NCI-H128 (cell line): ENCODE measurements around the gene PIGP.
"Not testable (repeated sequence)": the region's sequence is repeated elsewhere in the genome, so short reads cannot be mapped to it uniquely, and the experiment has no call there.

ENCODE experiments used
- DNase-seq: peaks from one replicate; lab custom pipeline; 2025; ENCODE audit not compliant: unreplicated experiment; lab: John Stamatoyannopoulos, UW

The PIGP gene

DNA sequence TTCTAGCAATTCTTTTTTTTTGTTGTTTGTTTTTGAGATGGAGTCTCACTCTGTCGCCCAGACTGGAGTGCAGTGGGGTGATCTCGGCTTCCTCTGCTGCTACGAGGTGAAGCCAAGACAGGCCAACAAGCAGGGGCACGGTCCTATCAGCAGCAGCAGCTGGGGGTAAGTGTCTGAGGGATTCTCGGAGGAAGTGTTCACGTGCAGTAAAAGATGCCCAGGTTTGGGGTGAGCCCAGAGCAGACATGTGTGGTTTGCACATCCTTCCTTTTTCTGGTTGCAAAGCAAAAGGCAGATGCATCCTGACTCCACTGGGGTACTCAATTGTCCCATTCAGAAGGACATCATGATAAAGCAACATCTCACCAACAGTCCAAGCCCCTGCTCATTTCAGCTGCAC is 27.7 kb downstream of the PIGP start:
- DNase-seq = no peak

GRCh38 chr21:37044643-37045042 is 28.2 kb downstream of the PIGP start:
- no peak for DNase-seq

DNA sequence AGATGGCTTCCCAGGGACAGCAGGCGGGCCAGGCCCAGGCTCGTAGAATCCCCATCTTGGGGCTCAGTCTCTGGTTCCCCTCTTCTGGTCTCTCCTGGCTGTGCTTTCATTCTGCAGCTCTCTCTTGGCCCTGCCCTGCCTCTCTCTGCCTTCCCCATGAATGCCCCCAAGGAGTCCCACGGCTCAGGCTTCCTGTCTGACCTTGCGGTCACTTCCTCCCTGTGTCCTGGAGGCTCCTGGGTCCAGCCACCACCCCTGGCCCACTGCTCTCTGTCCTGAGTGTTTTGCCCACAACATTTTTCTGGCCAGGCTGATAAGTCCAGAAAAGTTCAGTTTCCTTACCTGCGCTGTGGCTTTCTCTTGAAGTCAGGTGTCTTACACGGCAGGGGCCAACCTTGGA is 29.1 kb downstream of the PIGP start:
- no peak for DNase-seq

DNA sequence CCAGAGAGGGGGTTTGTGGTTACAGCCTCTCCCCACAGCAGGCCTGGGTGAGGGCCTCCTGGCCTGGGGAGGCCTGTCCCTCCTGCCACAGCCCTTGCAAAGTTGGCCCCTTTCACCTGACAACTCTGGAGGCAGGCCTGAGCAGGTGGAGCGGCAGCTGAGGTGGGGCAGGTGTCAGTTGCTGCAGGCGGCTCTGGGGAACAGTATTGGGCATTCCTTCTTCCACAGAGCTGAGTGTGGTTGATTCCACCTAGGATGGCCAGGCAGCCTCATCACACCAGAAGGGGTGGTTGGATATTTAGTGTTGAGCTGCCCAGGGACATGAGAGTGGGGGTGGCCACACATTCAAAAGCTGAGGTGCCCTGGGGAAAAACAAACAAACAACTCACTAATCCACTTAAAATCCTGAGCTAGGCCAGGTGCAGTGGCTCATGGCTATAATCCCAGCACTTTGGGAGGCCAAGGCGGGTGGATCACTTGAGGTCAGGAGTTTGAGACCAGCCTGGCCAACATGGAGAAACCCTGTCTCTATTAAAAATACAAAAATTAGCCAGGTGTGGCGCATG is 31.1 kb downstream of the PIGP start:
- no peak for DNase-seq

DNA sequence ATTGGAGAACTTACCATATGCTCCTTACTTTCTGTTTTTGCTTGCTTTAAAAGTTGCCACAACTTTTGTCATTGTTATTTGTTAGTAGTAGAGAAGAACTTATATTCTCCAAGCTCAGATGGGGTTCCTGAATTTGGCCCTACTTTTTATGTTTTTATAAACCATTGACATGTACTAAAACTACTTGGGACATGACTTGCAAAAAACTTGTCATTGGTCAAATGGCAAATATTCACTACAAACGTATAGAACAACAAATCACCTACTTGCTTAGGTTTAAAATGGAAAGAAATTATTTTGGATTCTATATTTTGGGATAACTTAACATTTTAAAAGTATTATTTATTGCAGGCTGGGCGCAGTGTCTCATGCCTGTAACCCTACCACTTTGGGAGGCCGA is 32.7 kb downstream of the PIGP start:
- DNase-seq = no peak

- DNase-seq = no peak
Measured at GRCh38 chr21:37039411-37040075, 33.3 kb downstream of the PIGP start.

GRCh38 chr21:37036177-37036576 is 36.7 kb downstream of the PIGP start:
- no peak for DNase-seq

DNA sequence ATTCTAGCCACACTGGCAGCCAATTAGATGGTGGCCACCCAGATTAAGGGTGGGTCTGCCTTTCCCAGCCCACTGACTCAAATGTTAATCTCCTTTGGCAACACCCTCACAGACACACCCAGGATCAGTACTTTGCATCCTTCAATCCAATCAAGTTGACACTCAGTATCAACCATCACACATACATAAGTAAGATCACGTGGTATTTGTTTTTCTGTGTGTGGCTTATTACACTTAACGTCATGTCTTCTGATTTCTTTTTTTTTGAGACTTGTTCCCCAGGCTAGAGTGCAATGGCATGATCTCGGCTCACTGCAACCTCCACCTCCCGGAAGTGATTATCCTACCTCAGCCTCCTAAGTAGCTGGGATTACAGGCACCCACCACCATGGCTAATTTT is 38.5 kb downstream of the PIGP start:
- DNase-seq = not testable (repeated sequence)

- no peak for DNase-seq
Measured at GRCh38 chr21:37032877-37033471, 39.9 kb downstream of the PIGP start.

DNA sequence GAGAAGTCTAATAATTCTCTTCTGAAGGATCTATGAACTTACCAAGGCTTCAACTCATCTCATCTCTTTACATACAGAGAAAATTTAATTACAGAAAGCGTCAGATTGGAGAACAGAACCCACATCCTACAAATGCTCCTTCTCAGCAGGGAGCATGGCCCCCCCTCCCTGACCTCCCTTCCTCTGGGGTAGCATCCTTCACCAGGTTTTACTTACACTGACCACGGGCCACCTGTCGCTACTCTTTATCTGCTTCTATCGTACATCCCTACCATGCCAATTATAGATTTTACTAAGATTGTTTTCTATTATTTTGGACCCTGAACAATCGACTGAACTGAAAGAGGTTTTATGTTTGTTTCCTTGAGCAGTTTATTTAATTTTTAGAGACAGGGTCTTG is 40.6 kb downstream of the PIGP start:
- no peak for DNase-seq

GRCh38 chr21:37030864-37031263 is 42.0 kb downstream of the PIGP start:
- DNase-seq = no peak

GRCh38 chr21:37028570-37028969 is 44.3 kb downstream of the PIGP start:
- DNase-seq = no peak

DNA sequence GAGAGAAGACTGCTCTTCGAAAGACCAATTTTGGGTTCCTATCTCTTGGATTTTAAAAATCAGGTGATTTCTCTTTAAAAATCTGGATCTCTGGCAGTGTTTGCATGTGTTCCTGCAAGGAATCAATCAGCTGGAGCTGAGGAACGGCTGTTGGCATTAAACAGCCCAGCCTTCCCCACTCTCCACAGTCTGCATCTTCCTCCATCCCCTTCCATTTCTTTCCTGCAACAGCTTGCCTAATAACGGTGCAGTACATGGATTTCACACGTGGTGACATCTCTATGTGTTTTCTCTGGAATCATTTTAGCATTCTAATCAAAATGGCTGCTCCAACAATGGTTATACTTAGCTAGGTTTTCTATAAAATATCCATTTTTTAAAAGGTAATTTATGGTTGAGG is 46.4 kb downstream of the PIGP start:
- no peak for DNase-seq

GRCh38 chr21:37017951-37018679 is 54.8 kb downstream of the PIGP start:
- DNase-seq = no peak
